HEK293T (cell line): ENCODE measurements around the gene PRICKLE3.

Experiments
- CTCF ChIA-PET: fragments of 350-600 bp; formaldehyde crosslinking; extraction: SDS; loops from one replicate; lab custom pipeline; 2021; ENCODE audit warnings: antibody characterized with exemption, inconsistent platforms; lab: Yijun Ruan, JAX
- POLR2A ChIA-PET: fragments of 350-600 bp; formaldehyde crosslinking; extraction: SDS; loops from one replicate; lab custom pipeline; 2020; ENCODE audit warnings: antibody characterized with exemption, inconsistent platforms; lab: Yijun Ruan, JAX
- DNase-seq: peaks from one replicate; pipeline ENCODE4 v3.0.0; 2012; ENCODE audit warnings: mixed read lengths; ENCODE audit errors: extremely low spot score
- ARNT ChIP-seq: fragments of 450-650 bp; IDR thresholded peaks from 2 replicates; pipeline ENCODE4 v1.6.1; 2017; ENCODE audit warnings: mild to moderate bottlenecking
- BHLHE40 ChIP-seq: fragments of 450-650 bp; IDR thresholded peaks from 2 replicates; pipeline ENCODE4 v1.6.1; 2016; ENCODE audit warnings: mild to moderate bottlenecking, moderate library complexity, borderline replicate concordance
- CTBP1 ChIP-seq: fragments of 450-650 bp; IDR thresholded peaks from 2 replicates; pipeline ENCODE4 v1.6.1; 2016; ENCODE audit warnings: borderline replicate concordance
- ELF4 ChIP-seq: fragments of 450-650 bp; IDR thresholded peaks from 2 replicates; pipeline ENCODE4 v1.6.1; 2017; ENCODE audit warnings: antibody characterized with exemption
- FOXA1 ChIP-seq: fragments of 450-650 bp; IDR thresholded peaks from 2 replicates; pipeline ENCODE4 v1.6.1; 2016; ENCODE audit warnings: mild to moderate bottlenecking
- FOXK2 ChIP-seq: fragments of 450-650 bp; IDR thresholded peaks from 2 replicates; pipeline ENCODE4 v1.6.1; 2016; ENCODE audit warnings: mild to moderate bottlenecking
- FOXM1 ChIP-seq: fragments of 450-650 bp; IDR thresholded peaks from 2 replicates; pipeline ENCODE4 v1.6.1; 2017; ENCODE audit warnings: mild to moderate bottlenecking, borderline replicate concordance
- HDGF ChIP-seq: fragments of 450-650 bp; IDR thresholded peaks from 2 replicates; pipeline ENCODE4 v1.6.1; 2017; ENCODE audit warnings: antibody characterized with exemption, borderline replicate concordance
- L3MBTL2 ChIP-seq: fragments of 450-650 bp; conservative IDR thresholded peaks from 2 replicates; pipeline ENCODE4 v1.6.1; 2016; ENCODE audit warnings: mild to moderate bottlenecking
- LEF1 ChIP-seq: fragments of 450-650 bp; IDR thresholded peaks from 2 replicates; pipeline ENCODE4 v1.6.1; 2017; ENCODE audit warnings: mild to moderate bottlenecking, borderline replicate concordance
- NFRKB ChIP-seq: fragments of 450-650 bp; IDR thresholded peaks from 2 replicates; pipeline ENCODE4 v1.6.1; 2016; ENCODE audit warnings: mild to moderate bottlenecking, moderate library complexity
- PKNOX1 ChIP-seq: fragments of 450-650 bp; IDR thresholded peaks from 2 replicates; pipeline ENCODE4 v1.6.1; 2016
- SP1 ChIP-seq: fragments of 450-650 bp; IDR thresholded peaks from 2 replicates; pipeline ENCODE4 v1.6.1; 2017
- SUZ12 ChIP-seq: fragments of 450-650 bp; IDR thresholded peaks from 2 replicates; pipeline ENCODE4 v1.6.1; 2016; ENCODE audit warnings: mild to moderate bottlenecking
- TARDBP ChIP-seq: fragments of 450-650 bp; IDR thresholded peaks from 2 replicates; pipeline ENCODE4 v1.6.1; 2016
- ZNF384 ChIP-seq: fragments of 450-650 bp; IDR thresholded peaks from 2 replicates; pipeline ENCODE4 v1.6.1; 2016

The PRICKLE3 gene

GRCh38 chrX:49183701-49184281 lies 2.4 kb downstream of the PRICKLE3 start:
- ChIA-PET CTCF (interaction anchor here (1.0 kb wide), 1 partner anchor 9 kb away, joined by 3 read pairs; no protein-coding TSS in a partner anchor), POLR2A (interaction anchor here (1.0 to 1.7 kb wide), 4 partner anchors 11 to 85 kb away, joined by 3 to 11 read pairs (median 4); no protein-coding TSS in a partner anchor)
- no peak for TF ChIP-seq NFRKB
- no peak for TF ChIP-seq HDGF
- no peak for TF ChIP-seq TARDBP
- TF ChIP-seq ZNF384, result no peak
- TF ChIP-seq FOXK2, result no peak
- no peak for TF ChIP-seq CTBP1
- no peak for TF ChIP-seq PKNOX1
- no peak for TF ChIP-seq BHLHE40
- no peak for TF ChIP-seq LEF1
- TF ChIP-seq SP1, result no peak
- no peak for TF ChIP-seq ARNT
- no peak for TF ChIP-seq FOXM1
- TF ChIP-seq SUZ12, result no peak
- no peak for DNase-seq

DNA sequence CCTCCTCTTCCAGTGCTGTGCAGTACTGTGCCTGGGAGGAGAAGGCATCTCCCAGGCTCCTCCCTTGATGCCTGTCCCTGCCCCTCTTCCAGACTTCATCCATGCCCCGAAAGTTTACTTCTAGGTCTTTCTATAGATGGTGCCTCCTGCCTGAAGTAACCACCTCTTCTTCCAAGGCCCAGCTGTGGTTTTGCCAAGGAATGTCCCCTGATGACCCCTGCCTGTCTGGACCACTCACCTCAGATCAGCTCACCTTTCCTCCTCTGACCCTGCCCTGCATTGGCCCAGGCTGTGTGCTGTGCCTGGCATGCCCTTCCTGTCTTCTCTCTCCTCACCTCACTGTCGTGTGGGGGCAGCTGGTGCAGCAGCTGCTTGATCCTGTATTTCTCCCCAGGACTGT lies 6.8 kb downstream of the PRICKLE3 start:
- CTCF ChIA-PET, result no interaction called here
- POLR2A ChIA-PET, result interaction anchor here (1.3 kb wide), 1 partner anchor 90 kb away, joined by 4 read pairs; the partner anchor contains the start of gene PPP1R3F
- no peak for DNase-seq
- no peak for TF ChIP-seq NFRKB
- TF ChIP-seq FOXK2, result no peak
- TF ChIP-seq FOXA1, result no peak
- TF ChIP-seq ELF4, result no peak
- TF ChIP-seq PKNOX1, result no peak
- TF ChIP-seq BHLHE40, result no peak
- TF ChIP-seq L3MBTL2, result no peak
- TF ChIP-seq ZNF384, result no peak
- TF ChIP-seq HDGF, result no peak
- no peak for TF ChIP-seq SUZ12
- TF ChIP-seq ARNT, result no peak
- no peak for TF ChIP-seq TARDBP
- no peak for TF ChIP-seq FOXM1
- no peak for TF ChIP-seq LEF1
- no peak for TF ChIP-seq CTBP1
- TF ChIP-seq SP1, result no peak

GRCh38 chrX:49178537-49178936 lies 7.6 kb downstream of the PRICKLE3 start:
- no peak for DNase-seq
- ChIA-PET CTCF (no interaction called here), POLR2A (interaction anchor here (1.3 kb wide), 1 partner anchor 91 kb away, joined by 4 read pairs; the partner anchor contains the start of gene PPP1R3F)
- TF ChIP-seq SP1 (no peak), SUZ12 (no peak), FOXA1 (no peak), BHLHE40 (no peak), NFRKB (no peak)

- ChIA-PET CTCF (no interaction called here), POLR2A (no interaction called here)
- no peak for DNase-seq
- TF ChIP-seq ELF4 (no peak), LEF1 (no peak), FOXA1 (no peak), L3MBTL2 (no peak)
Observed at GRCh38 chrX:49177873-49178480, 8.2 kb downstream of the PRICKLE3 start.

DNA sequence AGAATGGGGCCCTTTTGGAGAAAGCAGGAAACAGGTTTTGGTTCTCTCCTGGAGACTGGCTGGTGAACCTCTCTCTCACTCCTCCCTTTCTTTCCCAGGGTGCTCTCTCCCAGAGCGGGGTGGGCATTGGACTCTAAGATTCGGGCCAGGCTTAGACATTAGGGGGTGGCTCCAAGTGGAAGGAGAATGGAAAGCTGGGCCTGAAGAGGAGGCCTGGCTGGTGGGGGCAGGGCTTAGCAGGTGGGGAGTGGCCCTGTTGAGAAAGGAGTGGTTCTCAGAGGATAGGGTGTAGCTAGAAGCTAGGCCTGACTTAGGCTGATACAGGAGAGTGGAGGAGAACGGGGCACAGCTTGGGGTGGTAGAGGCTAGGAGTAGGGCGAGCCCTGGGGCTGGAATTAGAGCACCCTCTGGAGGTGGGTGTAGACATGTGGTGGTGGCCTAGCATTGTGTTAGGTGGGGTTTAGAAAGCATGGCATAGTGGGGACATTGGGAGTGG lies 8.8 kb downstream of the PRICKLE3 start:
- no peak for DNase-seq
- TF ChIP-seq TARDBP (no peak), ARNT (no peak), FOXK2 (no peak), NFRKB (no peak), FOXM1 (no peak), BHLHE40 (no peak), HDGF (no peak), LEF1 (no peak), FOXA1 (no peak), CTBP1 (no peak), ZNF384 (no peak), SUZ12 (no peak), PKNOX1 (no peak), ELF4 (no peak), L3MBTL2 (no peak), SP1 (no peak)
- CTCF ChIA-PET, result no interaction called here
- POLR2A ChIA-PET, result no interaction called here
